Liver (tissue), 9 donors: ENCODE data around the gene SCARB1. TPM values are rescaled to one million over a fixed set of nuclear protein-coding genes. Genes with fewer than 3 reads are reported as not detected.

Source experiments
- DNase-seq: peaks from one replicate; pipeline ENCODE4 v3.0.0-alpha.2; 2017; ENCODE audit warnings: low spot score
- H3K27ac ChIP-seq, 2 donors: one replicate each; pipeline ENCODE4 v1.7.0; 2013; ENCODE audit warnings: inconsistent platforms in 2 of 2, low read length in 2 of 2, control low read depth in 1 of 2, low read depth in 1 of 2, mild to moderate bottlenecking in 1 of 2
- H3K27me3 ChIP-seq, 4 donors: one replicate each; pipeline versions ENCODE4 v1.6.1 to v1.7.0; 2013; ENCODE audit warnings: low read length in 3 of 4, inconsistent platforms in 1 of 4, mild to moderate bottlenecking in 1 of 4, moderate library complexity in 1 of 4; ENCODE audit not compliant: control insufficient read depth in 4 of 4, insufficient read depth in 4 of 4
- H3K36me3 ChIP-seq, 4 donors: one replicate each; pipeline versions ENCODE4 v1.6.1 to v1.7.0; 2013; ENCODE audit warnings: low read length in 3 of 4, mild to moderate bottlenecking in 3 of 4, low read depth in 1 of 4, moderate library complexity in 1 of 4; ENCODE audit not compliant: control insufficient read depth in 4 of 4, insufficient read depth in 3 of 4
- H3K4me1 ChIP-seq, 4 donors: one replicate each; pipeline versions ENCODE4 v1.6.1 to v1.7.0; 2013; ENCODE audit warnings: low read length in 3 of 4, mild to moderate bottlenecking in 3 of 4, moderate library complexity in 1 of 4; ENCODE audit not compliant: control insufficient read depth in 4 of 4, insufficient read depth in 4 of 4
- H3K4me3 ChIP-seq, 3 donors: one replicate each; pipeline versions ENCODE4 v1.6.1 to v1.7.0; 2013; ENCODE audit warnings: low read length in 3 of 3, control low read depth in 1 of 3, low read depth in 1 of 3, mild to moderate bottlenecking in 1 of 3
- H3K9ac ChIP-seq, 2 donors: one replicate each; pipeline ENCODE4 v1.7.0; 2013; ENCODE audit warnings: low read length in 2 of 2, mild to moderate bottlenecking in 2 of 2, moderate library complexity in 2 of 2, control low read depth in 1 of 2, low read depth in 1 of 2
- H3K9me3 ChIP-seq, 4 donors: one replicate each; pipeline versions ENCODE4 v1.6.1 to v1.7.0; 2013; ENCODE audit warnings: low read length in 3 of 4; ENCODE audit not compliant: control insufficient read depth in 4 of 4
- EGR1 ChIP-seq, 2 donors: IDR thresholded peaks; 2 replicates each; pipeline ENCODE4 v1.6.1; 2016 to 2018; ENCODE audit warnings: antibody characterized with exemption in 2 of 2, low read depth in 2 of 2
- FOXA1 ChIP-seq: IDR thresholded peaks from 2 replicates; pipeline ENCODE4 v1.6.1; 2016; ENCODE audit warnings: antibody characterized with exemption
- GABPA ChIP-seq, 2 donors: IDR thresholded peaks in 1 of 2; conservative IDR thresholded peaks in 1 of 2; 2 replicates each; pipeline ENCODE4 v1.6.1; 2016; ENCODE audit warnings: antibody characterized with exemption in 2 of 2, mild to moderate bottlenecking in 1 of 2, moderate library complexity in 1 of 2
- HNF4A ChIP-seq, 2 donors: conservative IDR thresholded peaks; 2 replicates each; pipeline ENCODE4 v1.6.1; 2016; ENCODE audit warnings: antibody characterized with exemption in 2 of 2, mild to moderate bottlenecking in 2 of 2
- JUND ChIP-seq, 2 donors: IDR thresholded peaks; 2 replicates each; pipeline ENCODE4 v1.6.1; 2016; ENCODE audit warnings: antibody characterized with exemption in 2 of 2
- NR2F2 ChIP-seq: IDR thresholded peaks from 2 replicates; pipeline ENCODE4 v1.6.1; 2016; ENCODE audit warnings: antibody characterized with exemption
- SP1 ChIP-seq: IDR thresholded peaks from 2 replicates; pipeline ENCODE4 v1.6.1; 2018; ENCODE audit warnings: antibody characterized with exemption, mild to moderate bottlenecking
- TAF1 ChIP-seq: conservative IDR thresholded peaks from 2 replicates; pipeline ENCODE4 v1.6.1; 2016; ENCODE audit warnings: antibody characterized with exemption, mild to moderate bottlenecking
- YY1 ChIP-seq: IDR thresholded peaks from 2 replicates; pipeline ENCODE4 v1.6.1; 2016; ENCODE audit warnings: antibody characterized with exemption, mild to moderate bottlenecking
- WGBS: extraction: QIAGEN DNeasy Blood & Tissue Kit; methylation state at CpG from one replicate; pipeline ENCODE4 v1.1.7; 2013; 5-methylcytosine and 5-hydroxymethylcytosine counted together
- polyA plus RNA-seq, 2 donors: library from polyadenylated mRNA; stranded (reverse) in 1 of 2; unstranded in 1 of 2; fragments of 200-250 nt in 1 of 2; fragments of >200 nt in 1 of 2; fragmentation: Nextera tagmentation in 1 of 2; extraction: Ambion mirVana in 1 of 2; gene quantifications; one replicate each; pipeline versions ENCODE4 v1.2.1 to v1.2.3, GENCODE V29; 2013 to 2015
- total RNA-seq, 2 donors: library from RNA; depleted of rRNA; stranded (reverse); fragments of >200 nt; gene quantifications; one replicate each; pipeline ENCODE4 v1.2.3, GENCODE V29; 2014
- TF ChIP-seq, protein P1 (sequence below): IDR thresholded peaks from 2 replicates; pipeline ENCODE4 v1.6.1; 2016; ENCODE audit warnings: antibody characterized with exemption
- TF ChIP-seq, protein P2 (sequence below): IDR thresholded peaks from 2 replicates; pipeline ENCODE4 v1.6.1; 2016; ENCODE audit warnings: antibody characterized with exemption
- TF ChIP-seq, protein P3 (sequence below): fragments of 150-350 bp; IDR thresholded peaks from 2 replicates; pipeline ENCODE4 v1.5.1; 2017; ENCODE audit warnings: improper control_type of control experiment, low read depth, low read length; ENCODE audit not compliant: missing input control
- donor health status: healthy.
- donor health status: healthy.
- donor health status: healthy.
- donor health status: healthy.
- donor health status: healthy.

SCARB1 gene
- total and polyA plus RNA-seq, 4 donors = 85.3 to 289 (median 141) TPM

DNA sequence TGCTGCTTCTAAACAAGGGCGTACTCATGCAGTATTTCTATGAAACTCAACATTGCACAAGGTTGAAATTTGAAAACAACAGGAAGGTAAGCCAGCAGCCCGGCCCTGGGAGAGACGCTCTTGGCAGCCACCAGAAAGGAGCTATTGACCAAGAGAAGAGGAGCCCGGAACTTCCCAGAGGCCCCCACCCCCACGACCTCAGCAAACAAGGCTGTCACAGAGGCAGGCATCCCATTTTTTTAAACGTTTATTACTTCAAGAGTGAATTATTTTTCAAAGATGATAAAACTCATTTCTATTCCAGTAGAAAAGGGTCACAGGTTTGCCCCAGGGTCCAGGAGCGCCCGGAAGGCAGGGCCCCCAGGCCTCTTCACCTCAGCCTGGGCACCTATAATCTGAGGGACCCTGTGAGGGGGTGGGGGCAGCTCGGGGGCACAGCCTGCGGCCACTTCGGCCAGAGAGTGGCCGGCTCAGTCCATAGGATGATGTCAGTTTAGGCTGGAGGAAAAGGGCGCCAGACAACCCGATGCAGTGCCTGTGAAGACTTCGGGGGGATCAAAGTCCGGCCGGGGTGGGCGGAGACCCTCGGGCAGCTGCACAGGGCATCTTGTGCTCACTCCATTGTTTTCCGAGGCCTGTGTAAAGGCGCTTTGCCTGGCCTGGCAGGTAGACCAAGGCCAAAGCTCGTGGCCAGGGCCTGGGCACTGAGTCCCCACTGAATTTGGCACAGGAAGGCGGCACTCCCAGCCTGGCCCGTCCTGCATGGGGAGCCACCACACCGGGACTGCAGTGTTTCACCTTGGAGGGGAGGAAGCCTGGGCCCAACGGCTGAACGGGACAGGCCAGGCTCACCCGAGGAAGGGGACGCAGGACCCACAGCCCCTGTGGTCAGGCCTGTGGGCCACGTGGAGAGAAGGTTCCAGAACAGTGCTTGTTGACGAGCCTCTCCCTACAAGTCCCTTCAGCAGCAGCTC, 86.0 kb downstream of the SCARB1 start (continued):
- TF ChIP-seq HNF4A (conservative IDR thresholded peaks at IDR 0.05) = peak; percentile 26 to 43
- TF ChIP-seq, protein P1, sequence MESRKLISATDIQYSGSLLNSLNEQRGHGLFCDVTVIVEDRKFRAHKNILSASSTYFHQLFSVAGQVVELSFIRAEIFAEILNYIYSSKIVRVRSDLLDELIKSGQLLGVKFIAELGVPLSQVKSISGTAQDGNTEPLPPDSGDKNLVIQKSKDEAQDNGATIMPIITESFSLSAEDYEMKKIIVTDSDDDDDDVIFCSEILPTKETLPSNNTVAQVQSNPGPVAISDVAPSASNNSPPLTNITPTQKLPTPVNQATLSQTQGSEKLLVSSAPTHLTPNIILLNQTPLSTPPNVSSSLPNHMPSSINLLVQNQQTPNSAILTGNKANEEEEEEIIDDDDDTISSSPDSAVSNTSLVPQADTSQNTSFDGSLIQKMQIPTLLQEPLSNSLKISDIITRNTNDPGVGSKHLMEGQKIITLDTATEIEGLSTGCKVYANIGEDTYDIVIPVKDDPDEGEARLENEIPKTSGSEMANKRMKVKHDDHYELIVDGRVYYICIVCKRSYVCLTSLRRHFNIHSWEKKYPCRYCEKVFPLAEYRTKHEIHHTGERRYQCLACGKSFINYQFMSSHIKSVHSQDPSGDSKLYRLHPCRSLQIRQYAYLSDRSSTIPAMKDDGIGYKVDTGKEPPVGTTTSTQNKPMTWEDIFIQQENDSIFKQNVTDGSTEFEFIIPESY = peak; percentile 19
- TF ChIP-seq NR2F2 = no peak

DNA sequence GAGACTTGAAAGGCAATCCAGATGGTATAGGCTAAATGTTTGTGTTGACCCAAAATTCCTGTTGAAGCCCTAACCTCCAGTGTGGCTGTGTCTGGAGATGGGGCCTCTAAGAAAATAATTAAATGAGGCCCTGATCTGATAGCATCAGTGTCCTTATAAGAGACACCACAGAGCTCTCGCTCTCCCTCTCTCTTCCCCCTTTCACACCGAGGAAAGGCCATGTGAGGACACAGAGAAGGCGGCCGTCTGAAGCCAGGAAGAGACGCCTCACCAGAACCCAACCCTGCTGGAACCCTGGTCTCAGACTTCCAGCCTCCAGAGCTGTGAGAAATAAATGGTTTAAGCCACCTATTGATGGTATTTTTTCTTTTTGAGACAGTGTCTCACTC, 87.5 kb downstream of the SCARB1 start:
- H3K27me3 ChIP-seq = no peaks in the 10 kb centered on the region
- no peaks in the 10 kb centered on the region for H3K9me3 ChIP-seq
- TF ChIP-seq, protein P2, sequence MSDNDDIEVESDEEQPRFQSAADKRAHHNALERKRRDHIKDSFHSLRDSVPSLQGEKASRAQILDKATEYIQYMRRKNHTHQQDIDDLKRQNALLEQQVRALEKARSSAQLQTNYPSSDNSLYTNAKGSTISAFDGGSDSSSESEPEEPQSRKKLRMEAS = no peak
- TF ChIP-seq, protein P3, sequence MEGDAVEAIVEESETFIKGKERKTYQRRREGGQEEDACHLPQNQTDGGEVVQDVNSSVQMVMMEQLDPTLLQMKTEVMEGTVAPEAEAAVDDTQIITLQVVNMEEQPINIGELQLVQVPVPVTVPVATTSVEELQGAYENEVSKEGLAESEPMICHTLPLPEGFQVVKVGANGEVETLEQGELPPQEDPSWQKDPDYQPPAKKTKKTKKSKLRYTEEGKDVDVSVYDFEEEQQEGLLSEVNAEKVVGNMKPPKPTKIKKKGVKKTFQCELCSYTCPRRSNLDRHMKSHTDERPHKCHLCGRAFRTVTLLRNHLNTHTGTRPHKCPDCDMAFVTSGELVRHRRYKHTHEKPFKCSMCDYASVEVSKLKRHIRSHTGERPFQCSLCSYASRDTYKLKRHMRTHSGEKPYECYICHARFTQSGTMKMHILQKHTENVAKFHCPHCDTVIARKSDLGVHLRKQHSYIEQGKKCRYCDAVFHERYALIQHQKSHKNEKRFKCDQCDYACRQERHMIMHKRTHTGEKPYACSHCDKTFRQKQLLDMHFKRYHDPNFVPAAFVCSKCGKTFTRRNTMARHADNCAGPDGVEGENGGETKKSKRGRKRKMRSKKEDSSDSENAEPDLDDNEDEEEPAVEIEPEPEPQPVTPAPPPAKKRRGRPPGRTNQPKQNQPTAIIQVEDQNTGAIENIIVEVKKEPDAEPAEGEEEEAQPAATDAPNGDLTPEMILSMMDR = no peak
- no peak for TF ChIP-seq YY1
- no peak for TF ChIP-seq HNF4A (conservative IDR thresholded peaks at IDR 0.05)
- no peak for TF ChIP-seq JUND (IDR thresholded peaks at IDR 0.05)
- TF ChIP-seq, protein P1 = no peak
- no peak for TF ChIP-seq FOXA1
- TF ChIP-seq EGR1 (IDR thresholded peaks at IDR 0.05; ENCODE audit: low read depth in 2 of 2) = no peak
- TF ChIP-seq GABPA (IDR thresholded peaks at IDR 0.05 in 1 of 2, conservative IDR thresholded peaks at IDR 0.05 in 1 of 2) = no peak
- no peak for TF ChIP-seq NR2F2
- TF ChIP-seq SP1 = no peak
- no peak for TF ChIP-seq TAF1
- H3K4me1 ChIP-seq = peaks cover 17 to 53% (median 34%) of the 10 kb centered on the region in 4 donors
- peaks cover 0 to under 1% (median 0%) of the 10 kb centered on the region in 4 donors for H3K36me3 ChIP-seq
- H3K9ac ChIP-seq = no peak overlapping the region
- DNase-seq = no peak
- H3K4me3 ChIP-seq = no peak overlapping the region
- WGBS = 94% methylated on average over 5 of the region's 5 CpGs
- peak overlapping the region in 1 of 2 donors; percentile 90 for H3K27ac ChIP-seq
